ENCODE measurements around the gene COLQ.

GRCh38 chr3:15501126-15501525, 20.4 kb downstream of the COLQ start:
- TF ChIP-seq CTCF (IDR thresholded peaks at IDR 0.05) (no peak), POLR2A (IDR thresholded peaks at IDR 0.05) (no peak)
